Endothelial cell of umbilical vein (primary cell): ENCODE data around the gene PRKACB. TPM values are rescaled to one million over a fixed set of nuclear protein-coding genes. Genes with fewer than 3 reads are reported as not detected.
"Not testable (repeated sequence)": the region's sequence is repeated elsewhere in the genome, so short reads cannot be mapped to it uniquely, and the experiment has no call there.

Experiments
- BruUV-seq: library from RNA; stranded (reverse); fragments of 400-500 nt; replicated peaks from 2 replicates; lab custom pipeline; 2021; lab: Mats Ljungman, UMichigan
- CTCF ChIA-PET: fragments of 300-600, 350-600 bp; sonication (Branson Sonifier 250); formaldehyde crosslinking; loops from one replicate; lab custom pipeline; 2021; ENCODE audit warnings: antibody characterized with exemption, inconsistent platforms; lab: Charles Lee
- POLR2A ChIA-PET: fragments of 300-600, 350-600 bp; sonication (Branson Sonifier 250); formaldehyde crosslinking; loops from one replicate; lab custom pipeline; 2021; ENCODE audit warnings: antibody characterized with exemption, inconsistent platforms; lab: Charles Lee
- DNase-seq: peaks from one replicate; pipeline ENCODE4 v3.0.0-alpha.2; 2011; ENCODE audit warnings: low read depth, low spot score
- FAIRE-seq: peaks from 2 replicates; lab custom pipeline; 2011; peaks lifted over from hg19 to GRCh38; lab: Jason Lieb, UNC
- H2AFZ ChIP-seq: 2 replicates; pipeline ENCODE4 v1.6.0; 2012; ENCODE audit warnings: low read depth, low read length, control low read depth, inconsistent platforms
- H3K27ac ChIP-seq: 2 replicates; pipeline ENCODE4 v1.5.1; 2011; ENCODE audit warnings: low read depth, mild to moderate bottlenecking, control low read depth, low read length, moderate library complexity; ENCODE audit not compliant: insufficient read depth
- H3K27me3 ChIP-seq, 2 experiments: 2 replicates each; pipeline versions ENCODE4 v1.6.0 to v1.6.1; 2011; ENCODE audit warnings: low read length in 2 of 2, mixed read lengths in 1 of 2; ENCODE audit not compliant: control insufficient read depth in 2 of 2, insufficient read depth in 2 of 2
- H3K36me3 ChIP-seq, 2 experiments: 2 replicates in 1 of 2; 3 replicates in 1 of 2; pipeline ENCODE4 v1.5.1; 2011; ENCODE audit warnings: low read length in 2 of 2, mild to moderate bottlenecking in 1 of 2, moderate library complexity in 1 of 2; ENCODE audit not compliant: control insufficient read depth in 2 of 2, insufficient read depth in 2 of 2; ENCODE audit errors: extremely low read depth in 1 of 2
- H3K4me1 ChIP-seq: 3 replicates; pipeline ENCODE4 v1.5.1; 2011; ENCODE audit warnings: mild to moderate bottlenecking, low read length; ENCODE audit not compliant: control insufficient read depth, insufficient read depth; ENCODE audit errors: extremely low read depth
- H3K4me2 ChIP-seq: 2 replicates; pipeline ENCODE4 v1.6.1; 2011; ENCODE audit warnings: low read length, control low read depth, mixed read lengths; ENCODE audit not compliant: insufficient read depth
- H3K4me3 ChIP-seq, 3 experiments: fragments of 200-600 bp in 1 of 3; sonication (generic), shearing (Covaris generic) in 1 of 3; replicated peaks in 1 of 3; 2 replicates each; pipeline ENCODE4 v1.5.1; 2011 to 2016; ENCODE audit warnings: control low read depth in 3 of 3, low read length in 3 of 3, mild to moderate bottlenecking in 2 of 3, inconsistent platforms in 1 of 3, low read depth in 1 of 3, moderate library complexity in 1 of 3; ENCODE audit not compliant: insufficient read depth in 1 of 3
- H3K79me2 ChIP-seq: 2 replicates; pipeline ENCODE4 v1.6.0; 2012; ENCODE audit warnings: low read length, inconsistent platforms; ENCODE audit not compliant: control insufficient read depth, insufficient read depth
- H3K9ac ChIP-seq: replicated peaks from 2 replicates; pipeline ENCODE3; 2011; ENCODE audit warnings: low read length, control low read depth; ENCODE audit not compliant: insufficient read depth; ENCODE audit errors: extremely low read depth
- H3K9me1 ChIP-seq: replicated peaks from 3 replicates; pipeline ENCODE4 v1.6.0; 2011; ENCODE audit warnings: mild to moderate bottlenecking, low read length; ENCODE audit not compliant: control insufficient read depth, insufficient read depth; ENCODE audit errors: extremely low read depth
- H3K9me3 ChIP-seq: replicated peaks from 2 replicates; pipeline ENCODE4 v1.5.1; 2012; ENCODE audit warnings: low read length, inconsistent platforms; ENCODE audit not compliant: control insufficient read depth, insufficient read depth
- H4K20me1 ChIP-seq: replicated peaks from 2 replicates; pipeline ENCODE3; 2011; ENCODE audit warnings: mild to moderate bottlenecking, low read length; ENCODE audit not compliant: control insufficient read depth, insufficient read depth; ENCODE audit errors: extremely low read depth
- dilution Hi-C: fragments of 300-500 bp; cut with MboI; formaldehyde crosslinking; loops from one replicate; pipeline ENCODE4 v1.15.0; 2019; ENCODE audit warnings: low sequenced_read_pairs; ENCODE audit not compliant: extremely low pct_ligation_motif_present
- intact Hi-C: fragments of 100-400 bp; cut with micrococcal nuclease; formaldehyde crosslinking; loops from one replicate; pipeline ENCODE4 v1.10.0; 2022
- polyA plus RNA-seq, 4 experiments: library from polyadenylated mRNA; depleted of rRNA in 3 of 4; stranded (reverse) in 3 of 4; unstranded in 1 of 4; fragments of >200 nt; gene quantifications; 2 replicates each; pipeline versions ENCODE4 v1.2.1 to v1.2.3, GENCODE V29; 2011 to 2012; ENCODE audit warnings: missing spikeins in 1 of 4
- small RNA-seq: library from RNA; depleted of rRNA; stranded (forward); fragments of <200 nt; gene quantifications from one replicate; pipeline ENCODE3, GENCODE V24; 2012; ENCODE audit warnings: low replicate concordance, low read depth; ENCODE audit not compliant: insufficient read depth, insufficient read length
- total RNA-seq: library from RNA; stranded (reverse); gene quantifications from 2 replicates; pipeline ENCODE4 v1.2.3, GENCODE V29; 2021

Gene PRKACB
- total and polyA plus RNA-seq, 2 donors (not counting 3 experiments of a cell fraction or from before 2014, with no cell fraction given), result 19.1 to 77.5 TPM

- H3K4me1 ChIP-seq, CTCF ChIA-PET, H3K36me3 ChIP-seq, BruUV-seq, FAIRE-seq, intact Hi-C loops, H3K4me3 ChIP-seq, H3K27me3 ChIP-seq, H3K79me2 ChIP-seq, H2AFZ ChIP-seq, H3K4me2 ChIP-seq, H3K9me3 ChIP-seq, H4K20me1 ChIP-seq, dilution Hi-C loops, H3K9ac ChIP-seq, DNase-seq, H3K27ac ChIP-seq, POLR2A ChIA-PET, H3K9me1 ChIP-seq: not testable (repeated sequence)
Measured at GRCh38 chr1:84287389-84287788, 143.3 kb downstream of the PRKACB start.

Small RNAs within 50 kb of the gene (small RNA-seq; reads per million reads assigned to genes)
- not detected for gene AL450063.1
- gene RF00410, result not detected

Other genes with a start within 250 kb of the PRKACB start
- 4.9 and 11.7 TPM in 2 replicates for gene TTLL7, start 145.1 kb upstream of the PRKACB start, total RNA-seq
- gene TTLL7, start 145.1 kb upstream of the PRKACB start, polyA plus RNA-seq, result 1.7 and 2.1 TPM in 2 replicates
- 3.9 and 4.8 TPM in 2 replicates for gene SAMD13, start 157.4 kb downstream of the PRKACB start, total RNA-seq
- gene SAMD13, start 157.4 kb downstream of the PRKACB start, polyA plus RNA-seq, result 0.65 and 1.2 TPM in 2 replicates